T-helper 17 cell (primary cell): ENCODE measurements around the gene PTPRM. TPM values are rescaled to one million over a fixed set of nuclear protein-coding genes. Genes with fewer than 3 reads are reported as not detected.

Experiments
- ATAC-seq: fragments of 150-1000 bp; cut with Tn5 transposase; 2 replicates; pipeline ENCODE4 v1.10.0; 2021; ENCODE audit warnings: mild to moderate bottlenecking, moderate library complexity
- DNase-seq, 3 donors: peaks; one replicate each; pipeline versions ENCODE4 v3.0.0 to v3.0.0-alpha.2; 2020 to 2021
- H3K9me3 ChIP-seq: one replicate; pipeline ENCODE4 v1.7.0; 2013; ENCODE audit warnings: low read length, mild to moderate bottlenecking; ENCODE audit not compliant: control insufficient read depth, poor library complexity, severe bottlenecking
- H3K27ac Mint-ChIP-seq: one replicate; pipeline ENCODE4 v1.8.0; 2022; ENCODE audit warnings: mild to moderate bottlenecking, moderate library complexity, mixed read lengths
- H3K27me3 Mint-ChIP-seq: one replicate; pipeline ENCODE4 v1.8.0; 2022; ENCODE audit warnings: mixed read lengths
- H3K36me3 Mint-ChIP-seq: one replicate; pipeline ENCODE4 v1.8.0; 2022; ENCODE audit warnings: low read depth, mixed read lengths
- H3K4me1 Mint-ChIP-seq: one replicate; pipeline ENCODE4 v1.8.0; 2022; ENCODE audit warnings: mild to moderate bottlenecking, mixed read lengths
- H3K4me3 Mint-ChIP-seq: one replicate; pipeline ENCODE4 v1.8.0; 2022; ENCODE audit warnings: mild to moderate bottlenecking, moderate library complexity, mixed read lengths
- total RNA-seq, 4 donors: library from RNA in 2 of 4; stranded (reverse) in 2 of 4; gene quantifications; one replicate each; pipeline ENCODE4 v1.2.3 and lab custom pipeline; 2022 to 2026

PTPRM gene
- total RNA-seq, 2 donors from 2014 or later = 25.6 to 44.8 TPM

DNA sequence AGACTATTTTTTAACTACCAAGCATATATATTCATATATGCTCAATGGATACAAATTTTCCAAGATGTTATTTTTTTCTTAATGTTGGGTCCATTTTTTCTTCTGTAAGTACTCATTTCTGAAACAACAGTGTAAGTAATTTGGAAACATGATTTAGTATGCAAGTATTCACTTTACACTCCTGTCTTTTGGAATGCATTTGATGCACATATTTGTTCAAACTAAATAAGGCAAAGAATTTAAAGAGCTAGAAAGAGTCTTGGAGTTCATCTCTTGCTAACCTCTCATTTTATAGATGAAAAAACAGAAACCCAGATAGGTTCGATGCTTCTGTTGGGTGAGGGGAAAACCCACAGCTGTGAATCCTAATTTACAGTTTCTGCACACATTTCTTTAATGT is 602.6 kb downstream of the PTPRM start:
- DNase-seq (no peak), ATAC-seq (no peak)
- H3K9me3 ChIP-seq = no peaks in the 10 kb centered on the region
- Mint-ChIP-seq H3K27ac (no peak overlapping the region), H3K36me3 (no peaks in the 10 kb centered on the region), H3K4me1 (no peaks in the 10 kb centered on the region), H3K27me3 (no peaks in the 10 kb centered on the region), H3K4me3 (no peak overlapping the region)

DNA sequence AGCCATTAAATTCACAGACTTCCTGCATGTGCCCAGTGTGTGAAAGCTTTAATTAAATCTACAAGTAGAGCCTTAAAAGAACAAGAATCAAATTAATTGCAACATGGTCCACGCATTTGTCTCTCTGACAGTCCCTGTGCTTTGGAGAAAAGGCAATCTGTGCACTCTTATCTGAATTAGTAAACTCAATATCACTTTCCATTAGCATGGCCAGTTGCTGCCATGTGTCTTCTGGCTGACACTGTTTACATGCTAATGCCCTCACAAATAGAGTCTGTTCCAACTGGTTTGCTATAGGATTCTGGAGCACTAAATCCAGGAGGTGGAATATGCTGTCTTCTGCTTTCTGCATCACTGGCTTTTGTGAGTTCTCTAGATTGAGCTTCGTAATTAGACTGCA is 607.7 kb downstream of the PTPRM start:
- Mint-ChIP-seq H3K4me3 (no peak overlapping the region), H3K27me3 (no peaks in the 10 kb centered on the region), H3K27ac (no peak overlapping the region), H3K36me3 (no peaks in the 10 kb centered on the region), H3K4me1 (no peaks in the 10 kb centered on the region)
- H3K9me3 ChIP-seq = no peaks in the 10 kb centered on the region
- ATAC-seq (no peak), DNase-seq (no peak)

- H3K27me3 Mint-ChIP-seq = no peaks in the 10 kb centered on the region
- no peaks in the 10 kb centered on the region for H3K9me3 ChIP-seq
- ATAC-seq (no peak), DNase-seq (no peak)
- H3K4me3 Mint-ChIP-seq = no peak overlapping the region
- no peak overlapping the region for H3K27ac Mint-ChIP-seq
- no peaks in the 10 kb centered on the region for H3K4me1 Mint-ChIP-seq
- no peaks in the 10 kb centered on the region for H3K36me3 Mint-ChIP-seq
These were observed 608.5 kb downstream of the PTPRM start for GRCh38 chr18:8175501-8176061.

DNA sequence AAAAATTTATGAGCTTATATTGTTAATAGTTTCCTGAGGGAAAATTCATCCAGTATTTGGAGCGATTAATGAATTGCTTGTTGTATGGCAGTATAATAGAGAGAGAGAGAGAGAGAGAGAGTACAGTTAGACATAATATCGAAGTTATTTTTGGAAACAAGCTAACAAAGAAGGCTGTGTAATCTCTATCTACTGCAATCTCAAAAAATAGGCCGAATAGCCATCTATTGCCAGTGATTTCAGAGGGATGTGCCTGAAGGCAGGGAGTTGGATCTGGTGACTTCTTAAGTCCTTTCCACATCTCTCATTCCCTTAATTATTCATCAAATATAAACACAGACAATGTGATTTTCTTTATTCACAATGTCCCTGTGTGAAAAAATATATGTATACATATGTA is 609.0 kb downstream of the PTPRM start:
- H3K27me3 Mint-ChIP-seq = no peaks in the 10 kb centered on the region
- DNase-seq = no peak
- H3K4me3 Mint-ChIP-seq = no peak overlapping the region
- no peaks in the 10 kb centered on the region for H3K4me1 Mint-ChIP-seq
- ATAC-seq = no peak
- no peaks in the 10 kb centered on the region for H3K36me3 Mint-ChIP-seq
- H3K27ac Mint-ChIP-seq = no peak overlapping the region
- no peaks in the 10 kb centered on the region for H3K9me3 ChIP-seq

DNA sequence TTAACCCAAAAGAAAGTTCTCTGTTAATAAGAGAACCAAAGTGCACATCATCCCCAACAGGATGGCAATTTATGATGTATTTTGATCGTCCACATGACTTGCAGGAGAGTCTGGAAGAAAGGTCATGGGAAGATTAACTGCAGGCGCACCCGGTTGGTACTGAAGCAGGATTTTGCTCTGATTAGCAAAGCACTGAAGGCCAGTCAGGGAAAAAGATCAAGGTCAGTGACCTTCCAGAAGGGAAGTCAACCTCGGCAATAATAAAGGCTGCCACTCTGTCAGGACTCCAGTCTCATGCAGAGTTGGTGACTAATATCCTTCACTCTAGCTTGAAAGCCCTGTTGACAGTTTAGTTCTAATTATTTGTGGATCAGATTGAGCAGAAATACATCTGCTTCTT is 609.4 kb downstream of the PTPRM start:
- Mint-ChIP-seq H3K36me3 (no peaks in the 10 kb centered on the region), H3K27ac (no peak overlapping the region), H3K27me3 (no peaks in the 10 kb centered on the region), H3K4me3 (no peak overlapping the region), H3K4me1 (no peaks in the 10 kb centered on the region)
- no peaks in the 10 kb centered on the region for H3K9me3 ChIP-seq
- ATAC-seq (no peak), DNase-seq (no peak)

DNA sequence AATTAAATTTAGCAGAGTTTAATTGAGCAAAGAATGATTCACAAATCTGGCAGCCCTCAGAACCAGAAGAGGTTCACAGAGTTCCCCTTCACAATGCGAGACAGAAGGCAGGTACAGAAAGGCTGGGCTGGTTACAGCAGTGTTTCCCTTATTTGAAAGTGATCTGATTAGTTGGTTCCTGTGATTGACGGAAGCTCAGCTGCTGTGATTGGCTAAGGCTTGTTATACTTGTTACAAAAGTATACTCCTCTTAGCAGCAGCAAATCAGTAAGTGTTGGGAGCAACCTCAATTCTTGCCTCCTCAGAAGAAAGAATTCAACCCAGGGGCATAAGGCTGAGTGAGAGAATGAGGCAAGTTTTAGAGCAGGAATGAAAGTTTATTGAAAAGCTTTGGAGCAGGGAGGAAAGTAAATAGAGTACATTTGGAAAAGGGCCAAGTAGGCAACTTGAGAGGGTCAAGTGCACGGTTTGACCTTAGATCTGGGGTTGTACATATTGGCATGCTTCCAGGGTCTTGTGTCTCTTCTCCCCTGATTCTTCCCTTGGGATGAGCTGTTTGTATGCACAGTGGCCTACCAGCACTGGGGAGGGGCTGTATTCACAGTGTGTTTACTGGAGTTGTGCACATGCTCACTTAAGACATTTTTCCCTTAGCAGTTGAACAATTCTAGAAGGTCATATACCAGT is 610.4 kb downstream of the PTPRM start:
- ATAC-seq = no peak
- Mint-ChIP-seq H3K4me1 (no peaks in the 10 kb centered on the region), H3K36me3 (no peaks in the 10 kb centered on the region), H3K4me3 (no peak overlapping the region), H3K27me3 (no peaks in the 10 kb centered on the region), H3K27ac (no peak overlapping the region)
- no peak for DNase-seq
- no peaks in the 10 kb centered on the region for H3K9me3 ChIP-seq

DNA sequence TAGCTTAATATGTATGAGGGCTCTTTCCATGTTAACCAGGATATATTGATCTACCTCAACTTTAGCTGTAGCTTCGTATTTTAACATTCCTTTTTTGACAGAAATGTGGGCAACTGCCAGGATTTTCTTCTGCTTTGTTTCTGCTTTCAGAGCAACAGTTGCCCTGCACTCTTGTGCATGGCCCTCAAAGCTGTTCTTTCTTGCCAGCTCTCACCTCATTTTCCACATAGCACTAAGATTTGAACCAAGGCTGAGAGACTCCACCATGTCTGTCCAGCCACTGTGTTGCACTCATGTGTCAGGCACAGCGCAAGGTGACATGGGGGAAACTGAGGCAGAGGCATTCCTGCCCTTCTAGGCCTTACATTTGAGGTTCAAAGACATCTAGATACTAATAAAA is 619.3 kb downstream of the PTPRM start:
- H3K27me3 Mint-ChIP-seq = no peaks in the 10 kb centered on the region
- no peaks in the 10 kb centered on the region for H3K36me3 Mint-ChIP-seq
- H3K27ac Mint-ChIP-seq = no peak overlapping the region
- H3K4me3 Mint-ChIP-seq = no peak overlapping the region
- ATAC-seq = no peak
- H3K9me3 ChIP-seq = no peaks in the 10 kb centered on the region
- no peak for DNase-seq
- H3K4me1 Mint-ChIP-seq = no peaks in the 10 kb centered on the region

GRCh38 chr18:8188184-8188583 is 621.1 kb downstream of the PTPRM start:
- Mint-ChIP-seq H3K4me3 (no peak overlapping the region), H3K27me3 (no peaks in the 10 kb centered on the region), H3K27ac (no peak overlapping the region), H3K36me3 (no peaks in the 10 kb centered on the region), H3K4me1 (no peaks in the 10 kb centered on the region)
- no peaks in the 10 kb centered on the region for H3K9me3 ChIP-seq
- DNase-seq = no peak
- ATAC-seq = no peak

DNA sequence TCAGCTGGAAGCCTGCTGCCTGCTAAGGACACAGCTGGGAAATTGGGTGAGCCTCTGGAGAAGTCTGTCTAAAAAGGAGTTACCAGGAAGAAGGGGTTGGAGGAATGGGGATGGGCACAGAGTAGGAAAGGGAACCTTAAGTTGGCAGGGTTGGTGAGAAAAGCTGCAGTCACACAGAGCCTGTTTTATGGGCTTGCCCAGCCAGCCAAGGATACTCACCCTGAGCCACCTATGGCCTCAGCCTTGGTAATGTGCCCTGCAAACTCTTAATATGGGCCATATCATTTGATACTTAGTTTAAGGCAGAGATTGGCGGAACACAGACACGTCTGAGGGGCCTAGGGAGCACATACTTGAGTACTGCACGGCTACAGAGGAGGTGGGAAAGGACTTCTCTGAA is 623.9 kb downstream of the PTPRM start:
- no peaks in the 10 kb centered on the region for H3K36me3 Mint-ChIP-seq
- H3K27me3 Mint-ChIP-seq = no peaks in the 10 kb centered on the region
- H3K9me3 ChIP-seq = no peaks in the 10 kb centered on the region
- no peaks in the 10 kb centered on the region for H3K4me1 Mint-ChIP-seq
- no peak overlapping the region for H3K4me3 Mint-ChIP-seq
- H3K27ac Mint-ChIP-seq = no peak overlapping the region
- DNase-seq (no peak), ATAC-seq (no peak)

DNA sequence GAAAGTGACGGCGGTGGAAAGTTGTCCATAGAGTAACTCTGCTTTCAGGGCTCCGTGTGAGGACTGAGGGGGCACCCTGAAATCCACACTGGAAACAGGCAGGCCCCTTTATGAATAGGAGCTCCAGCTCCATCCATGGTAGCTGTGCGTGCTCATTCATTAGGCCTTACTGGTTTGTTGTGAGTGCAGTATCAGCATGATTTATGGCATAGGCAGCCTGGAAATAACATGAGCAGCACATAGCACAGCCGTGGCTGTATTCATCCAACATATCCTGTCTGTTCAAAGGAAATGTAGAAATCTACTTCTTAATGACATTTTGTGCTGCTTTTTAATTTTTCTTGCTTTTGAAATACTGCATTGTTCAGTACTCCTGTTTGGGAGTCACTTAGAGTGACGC is 627.3 kb downstream of the PTPRM start:
- no peaks in the 10 kb centered on the region for H3K4me1 Mint-ChIP-seq
- no peak overlapping the region for H3K27ac Mint-ChIP-seq
- no peaks in the 10 kb centered on the region for H3K27me3 Mint-ChIP-seq
- DNase-seq = no peak
- H3K4me3 Mint-ChIP-seq = no peak overlapping the region
- H3K36me3 Mint-ChIP-seq = peaks cover 2% of the 10 kb centered on the region
- H3K9me3 ChIP-seq = no peaks in the 10 kb centered on the region
- no peak for ATAC-seq

DNA sequence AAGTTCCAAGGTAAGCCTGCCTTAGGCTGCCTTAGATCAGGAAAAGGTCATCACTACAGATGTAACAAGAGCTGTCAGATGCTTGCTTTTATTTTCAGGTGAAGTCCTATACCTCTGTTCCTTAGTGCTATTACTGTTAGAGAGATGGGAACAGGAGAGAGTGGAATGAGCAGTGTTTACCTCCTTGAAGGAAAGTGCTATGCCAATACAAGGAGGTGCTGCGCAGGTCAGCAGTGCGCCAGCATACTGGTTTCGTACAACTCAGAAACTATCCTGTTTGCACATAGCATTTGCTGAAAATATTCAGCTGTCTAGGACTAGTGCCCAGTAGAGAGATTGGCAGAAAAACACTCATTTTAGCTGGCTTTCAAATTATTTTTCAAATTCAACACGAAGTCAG is 629.1 kb downstream of the PTPRM start:
- no peak overlapping the region for H3K4me3 Mint-ChIP-seq

GRCh38 chr18:8197499-8197898 is 630.4 kb downstream of the PTPRM start:
- Mint-ChIP-seq H3K4me3 (no peak overlapping the region), H3K27me3 (no peaks in the 10 kb centered on the region), H3K36me3 (peaks cover 2% of the 10 kb centered on the region), H3K4me1 (no peaks in the 10 kb centered on the region), H3K27ac (no peak overlapping the region)
- ATAC-seq (no peak), DNase-seq (no peak)
- H3K9me3 ChIP-seq = no peaks in the 10 kb centered on the region

More for the DNA sequence above, 629.1 kb downstream of the PTPRM start:
- no peak overlapping the region for H3K27ac Mint-ChIP-seq
- no peaks in the 10 kb centered on the region for H3K4me1 Mint-ChIP-seq
- H3K27me3 Mint-ChIP-seq = no peaks in the 10 kb centered on the region
- DNase-seq = no peak
- ATAC-seq = no peak
- peaks cover 2% of the 10 kb centered on the region for H3K36me3 Mint-ChIP-seq
- H3K9me3 ChIP-seq = no peaks in the 10 kb centered on the region

DNA sequence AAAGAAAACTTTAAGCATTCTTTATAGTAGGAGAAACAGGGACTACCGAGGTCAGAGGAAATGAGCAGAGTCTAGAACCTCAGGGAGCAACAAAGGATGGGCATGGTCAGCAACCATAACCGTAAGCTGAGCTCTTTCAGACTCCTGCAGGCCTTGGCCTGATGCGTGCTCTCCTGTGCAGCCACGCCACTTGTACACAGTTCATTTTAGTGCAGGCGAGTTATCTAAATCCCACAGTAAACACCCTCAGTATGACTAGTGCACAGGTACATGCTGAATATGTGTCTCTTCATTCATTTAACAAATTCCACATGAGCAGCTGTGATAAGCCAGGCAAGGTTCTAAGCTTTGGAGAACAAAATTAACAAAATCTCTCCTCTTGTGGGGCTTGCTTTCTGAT is 640.9 kb downstream of the PTPRM start:
- DNase-seq (no peak), ATAC-seq (no peak)
- peaks cover 3% of the 10 kb centered on the region for H3K36me3 Mint-ChIP-seq
- no peaks in the 10 kb centered on the region for H3K4me1 Mint-ChIP-seq
- no peaks in the 10 kb centered on the region for H3K27me3 Mint-ChIP-seq
- H3K4me3 Mint-ChIP-seq = no peak overlapping the region
- no peak overlapping the region for H3K27ac Mint-ChIP-seq
- no peaks in the 10 kb centered on the region for H3K9me3 ChIP-seq

- no peaks in the 10 kb centered on the region for H3K9me3 ChIP-seq
- H3K4me1 Mint-ChIP-seq = no peaks in the 10 kb centered on the region
- no peaks in the 10 kb centered on the region for H3K27me3 Mint-ChIP-seq
- peaks cover 3% of the 10 kb centered on the region for H3K36me3 Mint-ChIP-seq
- DNase-seq (no peak), ATAC-seq (no peak)
- no peak overlapping the region for H3K27ac Mint-ChIP-seq
- no peak overlapping the region for H3K4me3 Mint-ChIP-seq
These were observed 641.6 kb downstream of the PTPRM start for GRCh38 chr18:8208716-8209115.
